Small intestine (tissue), 16 donors: Measurements from ENCODE around the gene TRIO. TPM values are rescaled to one million over a fixed set of nuclear protein-coding genes. Genes with fewer than 3 reads are reported as not detected.
"Not testable (repeated sequence)": the region's sequence is repeated elsewhere in the genome, so short reads cannot be mapped to it uniquely, and the experiment has no call there.

Source experiments
- DNase-seq, 2 donors: peaks; one replicate each; pipeline versions ENCODE4 v3.0.0 to v3.0.0-alpha.2; 2013
- FAIRE-seq: peaks from 2 replicates; lab custom pipeline; 2012; peaks lifted over from hg19 to GRCh38; lab: Jason Lieb, UNC
- H3K27ac ChIP-seq, 3 donors: one replicate each; pipeline ENCODE4 v1.5.1; 2013; ENCODE audit warnings: low read length in 2 of 3, mild to moderate bottlenecking in 2 of 3, control low read depth in 1 of 3, inconsistent platforms in 1 of 3, low read depth in 1 of 3, moderate library complexity in 1 of 3
- H3K27me3 ChIP-seq, 3 donors: one replicate each; pipeline ENCODE4 v1.6.1; 2013; ENCODE audit warnings: low read length in 3 of 3, inconsistent platforms in 1 of 3; ENCODE audit not compliant: control insufficient read depth in 3 of 3, insufficient read depth in 3 of 3
- H3K36me3 ChIP-seq, 3 donors: one replicate each; pipeline ENCODE4 v1.6.1; 2013; ENCODE audit warnings: low read length in 3 of 3, inconsistent platforms in 1 of 3, low read depth in 1 of 3, mild to moderate bottlenecking in 1 of 3, moderate library complexity in 1 of 3; ENCODE audit not compliant: control insufficient read depth in 3 of 3, insufficient read depth in 2 of 3
- H3K4me1 ChIP-seq, 3 donors: one replicate each; pipeline ENCODE4 v1.6.1; 2013; ENCODE audit warnings: low read length in 2 of 3, inconsistent platforms in 1 of 3, low read depth in 1 of 3, mild to moderate bottlenecking in 1 of 3, moderate library complexity in 1 of 3; ENCODE audit not compliant: control insufficient read depth in 3 of 3, insufficient read depth in 2 of 3
- H3K4me3 ChIP-seq, 3 donors: one replicate each; pipeline ENCODE4 v1.5.1; 2013; ENCODE audit warnings: low read length in 3 of 3, control low read depth in 1 of 3, inconsistent platforms in 1 of 3, low read depth in 1 of 3, mild to moderate bottlenecking in 1 of 3, moderate library complexity in 1 of 3
- H3K9me3 ChIP-seq, 2 donors: one replicate each; pipeline ENCODE4 v1.6.1; 2013; ENCODE audit warnings: low read depth in 1 of 2, low read length in 1 of 2; ENCODE audit not compliant: control insufficient read depth in 2 of 2, insufficient read depth in 1 of 2
- WGBS, 3 donors: extraction: QIAGEN DNeasy Blood & Tissue Kit; methylation state at CpG; one replicate each; pipeline ENCODE4 v1.1.7; 2013; 5-methylcytosine and 5-hydroxymethylcytosine counted together
- long read RNA-seq, 10 donors: transcript quantifications; one replicate each; lab custom pipeline, GENCODE V29; 2026
- polyA plus RNA-seq, 4 donors: library from polyadenylated mRNA; stranded (reverse) in 3 of 4; unstranded in 1 of 4; fragments of 200-250 nt in 3 of 4; fragments of 120-200 nt in 1 of 4; gene quantifications; one replicate each; pipeline versions ENCODE4 v1.2.1 to v1.2.3, GENCODE V29; 2013
- donor health status: healthy with polysubstance abuse.
- donor health status: control.
- donor health status: control.
- donor health status: Bipolar disorder and iron deficiency.
- donor health status: healthy.

TRIO gene
- polyA plus RNA-seq, result 10 to 100 TPM; 13.2 to 50.8 (median 23.3) TPM
- long read RNA-seq, donor 1, partial matches to known transcripts, result 0 of 8 reads
- long read RNA-seq, donor 1, other reads (novel, unspliced or antisense), result 0 of 8 reads
- long read RNA-seq, donor 2, partial matches to known transcripts, result 0 of 1 reads
- long read RNA-seq, donor 2, other reads (novel, unspliced or antisense), result 0 of 1 reads
- long read RNA-seq, donor 3, partial matches to known transcripts, result 0 of 8 reads
- long read RNA-seq, donor 3, other reads (novel, unspliced or antisense), result 0 of 8 reads
- long read RNA-seq, donor 4, partial matches to known transcripts, result 0 of 1 reads
- long read RNA-seq, donor 4, other reads (novel, unspliced or antisense), result 0 of 1 reads
- long read RNA-seq, donor 5, partial matches to known transcripts, result 0 of 2 reads
- long read RNA-seq, donor 5, other reads (novel, unspliced or antisense), result 0 of 2 reads
- long read RNA-seq, donor 6, partial matches to known transcripts, result 0 of 2 reads
- long read RNA-seq, donor 6, other reads (novel, unspliced or antisense), result 0 of 2 reads
- long read RNA-seq, donor 7, full-length matches to known transcripts, result 6 of 6 reads
- long read RNA-seq, donor 7, partial matches to known transcripts, result 0 of 6 reads
- long read RNA-seq, donor 7, other reads (novel, unspliced or antisense), result 0 of 6 reads
- long read RNA-seq, donor 8, result 0 reads
- long read RNA-seq, donor 9, partial matches to known transcripts, result 0 of 1 reads
- long read RNA-seq, donor 9, other reads (novel, unspliced or antisense), result 0 of 1 reads
- long read RNA-seq, donor 10, partial matches to known transcripts, result 15 of 20 reads
- long read RNA-seq, donor 10, other reads (novel, unspliced or antisense), result 0 of 20 reads

GRCh38 chr5:14142827-14143545 is at the start of gene TRIO:
TSS of gene TRIO (plus strand) at chr5:14143342. CDS start at chr5:14143726, 384 bp downstream.
- H3K9me3 ChIP-seq, result no peaks in the 10 kb centered on the region
- H3K36me3 ChIP-seq, result no peaks in the 10 kb centered on the region
- H3K4me1 ChIP-seq, result peaks cover 0 to 16% (median 14%) of the 10 kb centered on the region in 3 donors
- peak within 1 kb of the TSS; percentile 78 to 91 (median 90) for H3K4me3 ChIP-seq
- H3K27me3 ChIP-seq, result no peaks in the 10 kb centered on the region
- WGBS, 3 donors, result 0 to 1% (median 1%) methylated on average over 62 to 79 of the region's 79 CpGs
- DNase-seq (peak; percentile 87 to 97), FAIRE-seq (no peak)
- H3K27ac ChIP-seq, result peak within 1 kb of the TSS; percentile 79 to 90 (median 88)

- not testable (repeated sequence) for H3K27ac ChIP-seq, H3K4me3 ChIP-seq, H3K36me3 ChIP-seq, H3K27me3 ChIP-seq, H3K9me3 ChIP-seq, H3K4me1 ChIP-seq, FAIRE-seq, DNase-seq
- 72 to 85% (median 73%) methylated on average over 2 of the region's 2 CpGs for WGBS, 3 donors
These were observed 45.8 kb upstream of the TRIO start for GRCh38 chr5:14097380-14097779.

GRCh38 chr5:14097998-14098471 is 45.1 kb upstream of the TRIO start:
- FAIRE-seq, result no peak
- no peak overlapping the region for H3K4me3 ChIP-seq
- 69 to 81% (median 74%) methylated on average over 1 of the region's 1 CpG for WGBS, 3 donors

GRCh38 chr5:14100281-14100680 is 42.9 kb upstream of the TRIO start:
- FAIRE-seq (no peak), DNase-seq (no peak)
- Histone ChIP-seq H3K4me3 (no peak overlapping the region), H3K36me3 (no peaks in the 10 kb centered on the region), H3K27me3 (peaks cover 0 to 4% (median 0%) of the 10 kb centered on the region in 3 donors), H3K4me1 (no peaks in the 10 kb centered on the region), H3K9me3 (peaks cover 0 to 8% of the 10 kb centered on the region in 2 donors), H3K27ac (no peak overlapping the region)
- WGBS, 3 donors, result 90 to 93% (median 91%) methylated on average over 10 of the region's 10 CpGs

More at GRCh38 chr5:14097998-14098471, 45.1 kb upstream of the TRIO start:
- H3K9me3 ChIP-seq, result peaks cover 0 to 5% of the 10 kb centered on the region in 2 donors
- no peak overlapping the region for H3K27ac ChIP-seq
- peaks cover 0 to 4% (median 0%) of the 10 kb centered on the region in 3 donors for H3K27me3 ChIP-seq
- DNase-seq, result no peak
- no peaks in the 10 kb centered on the region for H3K36me3 ChIP-seq
- no peaks in the 10 kb centered on the region for H3K4me1 ChIP-seq

GRCh38 chr5:14101922-14102321 is 41.2 kb upstream of the TRIO start:
- peaks cover 0 to 4% (median 0%) of the 10 kb centered on the region in 3 donors for H3K27me3 ChIP-seq
- no peak overlapping the region for H3K4me3 ChIP-seq
- FAIRE-seq (no peak), DNase-seq (no peak)
- peaks cover 0 to 8% of the 10 kb centered on the region in 2 donors for H3K9me3 ChIP-seq
- H3K36me3 ChIP-seq, result no peaks in the 10 kb centered on the region
- no peak overlapping the region for H3K27ac ChIP-seq
- no peaks in the 10 kb centered on the region for H3K4me1 ChIP-seq
- 72 to 85% (median 74%) methylated on average over 2 of the region's 2 CpGs for WGBS, 3 donors

GRCh38 chr5:14102666-14103065 is 40.5 kb upstream of the TRIO start:
- FAIRE-seq, result no peak

GRCh38 chr5:14105718-14106410 is 37.3 kb upstream of the TRIO start:
- Histone ChIP-seq H3K36me3 (no peaks in the 10 kb centered on the region), H3K27ac (no peak overlapping the region), H3K4me3 (no peak overlapping the region), H3K9me3 (peaks cover 0 to 11% of the 10 kb centered on the region in 2 donors), H3K4me1 (no peaks in the 10 kb centered on the region), H3K27me3 (no peaks in the 10 kb centered on the region)
- WGBS, 3 donors, result 26 to 40% (median 30%) methylated on average over 2 of the region's 2 CpGs
- FAIRE-seq, result no peak
- DNase-seq, result no peak

More at GRCh38 chr5:14102666-14103065, 40.5 kb upstream of the TRIO start:
- H3K36me3 ChIP-seq, result no peaks in the 10 kb centered on the region
- WGBS, 3 donors, result 83 to 90% (median 88%) methylated on average over 1 of the region's 1 CpG
- DNase-seq, result no peak
- H3K9me3 ChIP-seq, result peaks cover 0 to 8% of the 10 kb centered on the region in 2 donors
- H3K27ac ChIP-seq, result no peak overlapping the region
- H3K4me1 ChIP-seq, result no peaks in the 10 kb centered on the region
- H3K4me3 ChIP-seq, result no peak overlapping the region
- peaks cover 0 to 4% (median 0%) of the 10 kb centered on the region in 3 donors for H3K27me3 ChIP-seq
